Measurements from ENCODE around the gene PAK3.

GRCh38 chrX:111254896-111255693, 159.1 kb downstream of the PAK3 start:
- TF ChIP-seq CTCF (IDR thresholded peaks at IDR 0.05) (no peak), POLR2AphosphoS5 (IDR thresholded peaks at IDR 0.05) (no peak), EP300 (IDR thresholded peaks at IDR 0.05) (no peak)

All from stomach (tissue), 4 donors.